ENCODE measurements around the gene YES1.
"Not testable (repeated sequence)": the region's sequence is repeated elsewhere in the genome, so short reads cannot be mapped to it uniquely, and the experiment has no call there.

Gene YES1

DNA sequence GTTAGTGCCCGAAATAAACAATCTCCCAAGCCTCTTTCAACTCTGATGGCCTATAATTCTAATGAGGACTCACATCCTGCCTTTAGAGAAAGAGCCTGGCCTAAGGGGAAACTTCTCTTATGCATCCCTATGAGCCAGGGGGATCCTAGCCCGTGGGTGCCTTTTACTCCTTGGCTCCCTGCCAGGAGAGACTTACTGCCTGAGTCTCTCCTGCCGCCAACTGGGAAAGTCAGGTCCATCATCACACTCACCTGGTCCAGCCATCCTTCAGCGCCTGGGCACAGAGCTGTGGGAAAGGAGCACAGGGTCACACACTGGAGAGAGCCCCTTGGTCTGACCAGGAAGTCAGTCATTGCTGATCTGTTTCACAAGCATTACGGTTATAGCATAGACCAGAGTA is 123.7 kb downstream of the YES1 start:
- no peak for DNase-seq (ENCODE audit: low read depth)
- no peak overlapping the region for H3K4me3 ChIP-seq (ENCODE audit: low read depth, low read length)
- TF ChIP-seq, protein P1, sequence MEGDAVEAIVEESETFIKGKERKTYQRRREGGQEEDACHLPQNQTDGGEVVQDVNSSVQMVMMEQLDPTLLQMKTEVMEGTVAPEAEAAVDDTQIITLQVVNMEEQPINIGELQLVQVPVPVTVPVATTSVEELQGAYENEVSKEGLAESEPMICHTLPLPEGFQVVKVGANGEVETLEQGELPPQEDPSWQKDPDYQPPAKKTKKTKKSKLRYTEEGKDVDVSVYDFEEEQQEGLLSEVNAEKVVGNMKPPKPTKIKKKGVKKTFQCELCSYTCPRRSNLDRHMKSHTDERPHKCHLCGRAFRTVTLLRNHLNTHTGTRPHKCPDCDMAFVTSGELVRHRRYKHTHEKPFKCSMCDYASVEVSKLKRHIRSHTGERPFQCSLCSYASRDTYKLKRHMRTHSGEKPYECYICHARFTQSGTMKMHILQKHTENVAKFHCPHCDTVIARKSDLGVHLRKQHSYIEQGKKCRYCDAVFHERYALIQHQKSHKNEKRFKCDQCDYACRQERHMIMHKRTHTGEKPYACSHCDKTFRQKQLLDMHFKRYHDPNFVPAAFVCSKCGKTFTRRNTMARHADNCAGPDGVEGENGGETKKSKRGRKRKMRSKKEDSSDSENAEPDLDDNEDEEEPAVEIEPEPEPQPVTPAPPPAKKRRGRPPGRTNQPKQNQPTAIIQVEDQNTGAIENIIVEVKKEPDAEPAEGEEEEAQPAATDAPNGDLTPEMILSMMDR (conservative IDR thresholded peaks at IDR 0.05; ENCODE audit: low read depth, low read length), result no peak

- H3K4me3 ChIP-seq (ENCODE audit: low read depth, low read length), result no peak overlapping the region
- DNase-seq (ENCODE audit: low read depth), result peak; percentile 13
- TF ChIP-seq, protein P1 (conservative IDR thresholded peaks at IDR 0.05; ENCODE audit: low read depth, low read length), result peak; percentile 2
Measured at GRCh38 chr18:686339-687111, 125.5 kb downstream of the YES1 start.

GRCh38 chr18:685438-685837 is 126.6 kb downstream of the YES1 start:
- no peak overlapping the region for H3K4me3 ChIP-seq (ENCODE audit: low read depth, low read length)
- DNase-seq (ENCODE audit: low read depth), result no peak
- TF ChIP-seq, protein P1 (conservative IDR thresholded peaks at IDR 0.05; ENCODE audit: low read depth, low read length), result no peak

GRCh38 chr18:683531-683930 is 128.5 kb downstream of the YES1 start:
- TF ChIP-seq, protein P1 (conservative IDR thresholded peaks at IDR 0.05; ENCODE audit: low read depth, low read length), result no peak
- DNase-seq (ENCODE audit: low read depth), result no peak
- no peak overlapping the region for H3K4me3 ChIP-seq (ENCODE audit: low read depth, low read length)

DNA sequence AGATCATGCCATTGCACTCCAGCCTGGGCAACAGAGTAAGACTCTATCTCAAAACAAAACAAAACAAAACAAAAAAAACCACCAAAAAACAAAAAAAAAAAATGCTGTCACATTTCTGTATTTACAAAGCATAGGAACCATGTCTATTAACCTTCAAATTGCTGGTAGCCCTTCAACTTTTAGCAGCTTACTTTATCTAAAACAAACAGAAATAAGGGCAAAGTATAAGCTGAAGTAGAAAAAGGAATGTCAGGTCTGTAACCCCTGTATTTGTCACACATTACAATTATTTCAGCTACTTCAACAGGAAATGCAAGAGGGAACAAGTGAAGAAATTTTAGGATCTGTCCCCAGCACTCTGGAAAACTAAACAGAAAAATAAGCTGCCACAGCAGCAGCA is 129.2 kb downstream of the YES1 start:
- DNase-seq (ENCODE audit: low read depth), result no peak
- TF ChIP-seq, protein P1 (conservative IDR thresholded peaks at IDR 0.05; ENCODE audit: low read depth, low read length), result no peak
- no peak overlapping the region for H3K4me3 ChIP-seq (ENCODE audit: low read depth, low read length)

- not testable (repeated sequence) for DNase-seq (ENCODE audit: low read depth); H3K4me3 ChIP-seq (ENCODE audit: low read depth, low read length)
Measured at GRCh38 chr18:682416-682815, 129.6 kb downstream of the YES1 start.

- TF ChIP-seq, protein P1 (conservative IDR thresholded peaks at IDR 0.05; ENCODE audit: low read depth, low read length), result no peak
- DNase-seq (ENCODE audit: low read depth), result no peak
- H3K4me3 ChIP-seq (ENCODE audit: low read depth, low read length), result no peak overlapping the region
Measured at GRCh38 chr18:681985-682384, 130.1 kb downstream of the YES1 start.

All from choroid plexus epithelial cell (primary cell).